HG02884 (cell line): ENCODE results near the gene PATJ.
"Not testable (repeated sequence)": the region's sequence is repeated elsewhere in the genome, so short reads cannot be mapped to it uniquely, and the experiment has no call there.

Experiments used
- ATAC-seq: cut with Tn5 transposase; IDR thresholded peaks from one replicate; pipeline ENCODE4 v1.9.1; 2021; ENCODE audit warnings: mild to moderate bottlenecking, moderate library complexity; ENCODE audit not compliant: unreplicated experiment

Gene PATJ

GRCh38 chr1:62139410-62139809, 397.1 kb downstream of the PATJ start:
- no peak for ATAC-seq

GRCh38 chr1:62140666-62141065, 398.4 kb downstream of the PATJ start:
- no peak for ATAC-seq

- no peak for ATAC-seq
These were observed 400.2 kb downstream of the PATJ start for GRCh38 chr1:62142496-62142895.

GRCh38 chr1:62144238-62144831, 402.1 kb downstream of the PATJ start:
- ATAC-seq, result peak; percentile 57

- peak; percentile 75 for ATAC-seq
These were observed 417.7 kb downstream of the PATJ start for GRCh38 chr1:62159940-62160348.

GRCh38 chr1:62161711-62162110, 419.4 kb downstream of the PATJ start:
- ATAC-seq, result no peak

- ATAC-seq, result not testable (repeated sequence)
These were observed 428.1 kb downstream of the PATJ start for GRCh38 chr1:62170380-62170779.

- no peak for ATAC-seq
These were observed 433.4 kb downstream of the PATJ start for GRCh38 chr1:62175568-62176179.

GRCh38 chr1:62176597-62177312, 434.5 kb downstream of the PATJ start:
- ATAC-seq, result no peak

- ATAC-seq, result no peak
These were observed 435.3 kb downstream of the PATJ start for GRCh38 chr1:62177621-62178020.

GRCh38 chr1:62178372-62178771, 436.1 kb downstream of the PATJ start:
- ATAC-seq, result no peak

GRCh38 chr1:62180054-62180453, 437.8 kb downstream of the PATJ start:
- ATAC-seq, result not testable (repeated sequence)

GRCh38 chr1:62180639-62181038, 438.4 kb downstream of the PATJ start:
- no peak for ATAC-seq

- no peak for ATAC-seq
These were observed 439.3 kb downstream of the PATJ start for GRCh38 chr1:62181532-62181931.

GRCh38 chr1:62182157-62182556, 439.9 kb downstream of the PATJ start:
- ATAC-seq, result not testable (repeated sequence)

GRCh38 chr1:62183164-62184020, 441.1 kb downstream of the PATJ start:
- not testable (repeated sequence) for ATAC-seq

- no peak for ATAC-seq
These were observed 442.1 kb downstream of the PATJ start for GRCh38 chr1:62184336-62184735.

GRCh38 chr1:62185233-62185632, 443.0 kb downstream of the PATJ start:
- not testable (repeated sequence) for ATAC-seq

GRCh38 chr1:62185677-62186076, 443.4 kb downstream of the PATJ start:
- no peak for ATAC-seq

- ATAC-seq, result no peak
These were observed 445.3 kb downstream of the PATJ start for GRCh38 chr1:62187548-62187947.

- no peak for ATAC-seq
These were observed 445.8 kb downstream of the PATJ start for GRCh38 chr1:62188111-62188510.
